H1 (cell line): ENCODE results near the gene ARHGAP18. TPM values are rescaled to one million over a fixed set of nuclear protein-coding genes. Genes with fewer than 3 reads are reported as not detected.

Experiments used
- CTCF ChIA-PET: fragments of 300-600 bp; sonication (Branson Sonifier 250); formaldehyde crosslinking; loops from one replicate; lab custom pipeline; 2021; ENCODE audit not compliant: partially characterized antibody; lab: Charles Lee
- POLR2A ChIA-PET: fragments of 300-600 bp; sonication (Branson Sonifier 250); formaldehyde crosslinking; loops from one replicate; lab custom pipeline; 2021; ENCODE audit warnings: inconsistent platforms; ENCODE audit not compliant: partially characterized antibody; lab: Charles Lee
- DNase-seq, 2 experiments: peaks; one replicate each; pipeline versions ENCODE4 v3.0.0 to v3.0.0-alpha.2; 2010 to 2022; ENCODE audit warnings: low spot score in 2 of 2, low read depth in 1 of 2, mixed read lengths in 1 of 2
- FAIRE-seq: peaks from 2 replicates; lab custom pipeline; 2011; peaks lifted over from hg19 to GRCh38; lab: Jason Lieb, UNC
- H2AFZ ChIP-seq: 2 replicates; pipeline ENCODE4 v1.8.1; 2012; ENCODE audit warnings: low read length, inconsistent platforms
- H2AK5ac ChIP-seq: 2 replicates; pipeline ENCODE4 v1.6.1; 2013; ENCODE audit warnings: low read depth, low read length
- H2BK120ac ChIP-seq: replicated peaks from 2 replicates; pipeline ENCODE3; 2013; ENCODE audit warnings: low read depth, low read length, inconsistent platforms
- H2BK12ac ChIP-seq: 2 replicates; pipeline ENCODE4 v1.6.1; 2013; ENCODE audit warnings: low read depth, low read length
- H2BK15ac ChIP-seq: 2 replicates; pipeline ENCODE4 v1.6.1; 2013; ENCODE audit warnings: low read length
- H2BK20ac ChIP-seq: 2 replicates; pipeline ENCODE4 v1.6.1; 2013; ENCODE audit warnings: low read length
- H2BK5ac ChIP-seq: 2 replicates; pipeline ENCODE4 v1.6.1; 2013; ENCODE audit warnings: low read depth, low read length
- H3K14ac ChIP-seq: 2 replicates; pipeline ENCODE4 v1.6.1; 2013; ENCODE audit warnings: inconsistent platforms; ENCODE audit not compliant: insufficient read length
- H3K18ac ChIP-seq: 2 replicates; pipeline ENCODE4 v1.6.1; 2013; ENCODE audit warnings: low read length; ENCODE audit errors: extremely low read depth
- H3K23ac ChIP-seq: 2 replicates; pipeline ENCODE4 v1.6.1; 2013; ENCODE audit warnings: inconsistent platforms; ENCODE audit not compliant: insufficient read length
- H3K23me2 ChIP-seq: 2 replicates; pipeline ENCODE4 v1.6.1; 2013; ENCODE audit warnings: low read depth, low read length
- H3K27ac ChIP-seq: 2 replicates; pipeline ENCODE4 v1.6.1; 2011; ENCODE audit warnings: low read depth, low read length, inconsistent platforms
- H3K27me3 ChIP-seq, 4 experiments: replicated peaks in 1 of 4; 1 replicate in 1 of 4; 2 replicates in 3 of 4; pipeline versions ENCODE4 v1.6.1 to v1.8.1; 2011 to 2013; ENCODE audit warnings: low read length in 3 of 4, mild to moderate bottlenecking in 3 of 4, inconsistent platforms in 2 of 4, mixed read lengths in 2 of 4, moderate library complexity in 1 of 4; ENCODE audit not compliant: control insufficient read depth in 3 of 4, insufficient read depth in 3 of 4; ENCODE audit errors: extremely low read depth in 1 of 4
- H3K36me3 ChIP-seq, 4 experiments: 2 replicates each; pipeline versions ENCODE4 v1.6.1 to v1.8.1; 2011 to 2013; ENCODE audit warnings: mild to moderate bottlenecking in 4 of 4, low read length in 3 of 4, moderate library complexity in 2 of 4, control low read depth in 1 of 4, inconsistent platforms in 1 of 4; ENCODE audit not compliant: insufficient read depth in 4 of 4, control insufficient read depth in 2 of 4
- H3K4ac ChIP-seq: replicated peaks from 2 replicates; pipeline ENCODE3; 2013; ENCODE audit warnings: low read length, low read depth, mixed read lengths, inconsistent platforms; ENCODE audit not compliant: insufficient read length
- H3K4me1 ChIP-seq, 4 experiments: replicated peaks in 1 of 4; 1 replicate in 1 of 4; 2 replicates in 3 of 4; pipeline versions ENCODE4 v1.6.1 to v1.8.1; 2011 to 2013; ENCODE audit warnings: low read length in 3 of 4, inconsistent platforms in 2 of 4, mixed read lengths in 1 of 4; ENCODE audit not compliant: insufficient read depth in 4 of 4, control insufficient read depth in 3 of 4
- H3K4me2 ChIP-seq, 2 experiments: 2 replicates each; pipeline versions ENCODE4 v1.6.1 to v1.8.1; 2011 to 2013; ENCODE audit warnings: low read depth in 2 of 2, low read length in 2 of 2, control low read depth in 1 of 2, inconsistent platforms in 1 of 2, mild to moderate bottlenecking in 1 of 2; ENCODE audit not compliant: insufficient read depth in 1 of 2
- H3K4me3 ChIP-seq, 4 experiments: fragments of 200-600, 300-600 bp in 1 of 4; sonication (generic), shearing (Covaris generic), sonication (Bioruptor Twin) in 1 of 4; 2 replicates each; pipeline versions ENCODE4 v1.5.1 to v1.8.1; 2011 to 2016; ENCODE audit warnings: low read length in 4 of 4, low read depth in 3 of 4, control low read depth in 2 of 4, inconsistent platforms in 2 of 4, mild to moderate bottlenecking in 2 of 4, mixed read lengths in 1 of 4, moderate library complexity in 1 of 4; ENCODE audit not compliant: insufficient read depth in 2 of 4; ENCODE audit errors: extremely low read depth in 1 of 4
- H3K56ac ChIP-seq: replicated peaks from 2 replicates; pipeline ENCODE3; 2013; ENCODE audit warnings: low read depth, mild to moderate bottlenecking, mixed read lengths, low read length, inconsistent platforms; ENCODE audit not compliant: insufficient read length
- H3K79me1 ChIP-seq: 2 replicates; pipeline ENCODE4 v1.6.1; 2013; ENCODE audit warnings: low read depth, low read length, control low read depth
- H3K79me2 ChIP-seq, 2 experiments: 2 replicates each; pipeline versions ENCODE4 v1.6.1 to v1.8.1; 2012 to 2013; ENCODE audit warnings: low read length in 2 of 2, mild to moderate bottlenecking in 2 of 2, inconsistent platforms in 1 of 2; ENCODE audit not compliant: insufficient read depth in 2 of 2, control insufficient read depth in 1 of 2
- H3K9ac ChIP-seq, 4 experiments: replicated peaks in 1 of 4; 1 replicate in 1 of 4; 2 replicates in 3 of 4; pipeline versions ENCODE4 v1.6.1 to v1.8.1; 2011 to 2013; ENCODE audit warnings: low read depth in 3 of 4, low read length in 3 of 4, control low read depth in 2 of 4, mild to moderate bottlenecking in 2 of 4, moderate library complexity in 2 of 4, inconsistent platforms in 1 of 4; ENCODE audit errors: extremely low read depth in 1 of 4
- H3K9me3 ChIP-seq, 2 experiments: 2 replicates each; pipeline versions ENCODE4 v1.6.1 to v1.8.1; 2012 to 2013; ENCODE audit warnings: mild to moderate bottlenecking in 2 of 2, moderate library complexity in 2 of 2, control low read depth in 1 of 2, inconsistent platforms in 1 of 2, low read depth in 1 of 2, low read length in 1 of 2, mixed read lengths in 1 of 2; ENCODE audit not compliant: insufficient read depth in 2 of 2
- H4K20me1 ChIP-seq, 2 experiments: replicated peaks in 1 of 2; 2 replicates each; pipeline versions ENCODE3 to v1.8.1; 2011 to 2013; ENCODE audit warnings: inconsistent platforms in 2 of 2, low read length in 2 of 2, mild to moderate bottlenecking in 1 of 2; ENCODE audit not compliant: insufficient read depth in 2 of 2, control insufficient read depth in 1 of 2
- H4K5ac ChIP-seq: 2 replicates; pipeline ENCODE4 v1.6.1; 2013; ENCODE audit warnings: low read length, low read depth, mixed read lengths, inconsistent platforms; ENCODE audit not compliant: insufficient read length
- H4K8ac ChIP-seq: 2 replicates; pipeline ENCODE4 v1.8.0; 2013; ENCODE audit warnings: mild to moderate bottlenecking, moderate library complexity, low read length, inconsistent platforms; ENCODE audit not compliant: insufficient read depth; ENCODE audit errors: extremely low read depth
- H4K91ac ChIP-seq: replicated peaks from 2 replicates; pipeline ENCODE3; 2013; ENCODE audit warnings: low read length, mixed read lengths, inconsistent platforms; ENCODE audit not compliant: insufficient read length
- CBX8 ChIP-seq: fragments of 300-800, 300-1000 bp; sonication (generic); IDR thresholded peaks from 2 replicates; pipeline ENCODE4 v1.7.1; 2016; ENCODE audit warnings: low read depth, low read length, borderline replicate concordance
- CEBPB ChIP-seq: IDR thresholded peaks from 2 replicates; pipeline ENCODE4 v1.6.1; 2012; ENCODE audit warnings: low read depth, low read length
- E2F6 ChIP-seq: IDR thresholded peaks from 2 replicates; pipeline ENCODE4 v1.6.1; 2012; ENCODE audit warnings: inconsistent platforms
- HDAC2 ChIP-seq, 2 experiments: fragments of 300-600 bp in 1 of 2; sonication (generic) in 1 of 2; IDR thresholded peaks; 2 replicates each; pipeline ENCODE4 v1.6.1; 2011 to 2012; ENCODE audit warnings: low read depth in 2 of 2, low read length in 2 of 2, mild to moderate bottlenecking in 2 of 2, moderate library complexity in 2 of 2, borderline replicate concordance in 1 of 2, inconsistent platforms in 1 of 2
- JUN ChIP-seq: IDR thresholded peaks from 2 replicates; pipeline ENCODE4 v1.6.1; 2011; ENCODE audit warnings: low read depth, mild to moderate bottlenecking, improper control_type of control experiment, low read length
- JUND ChIP-seq: IDR thresholded peaks from 2 replicates; pipeline ENCODE4 v1.6.1; 2011; ENCODE audit warnings: mild to moderate bottlenecking, improper control_type of control experiment, low read length
- MAX ChIP-seq: IDR thresholded peaks from 2 replicates; pipeline ENCODE4 v1.6.1; 2012; ENCODE audit warnings: inconsistent platforms
- RNF2 ChIP-seq: fragments of 200-900, 300-1000 bp; sonication (generic); IDR thresholded peaks from 2 replicates; pipeline ENCODE4 v1.7.1; 2016; ENCODE audit warnings: borderline replicate concordance, low read depth, mild to moderate bottlenecking, antibody characterized with exemption, low read length; ENCODE audit not compliant: poor library complexity, severe bottlenecking; ENCODE audit errors: missing control alignments
- SP4 ChIP-seq: IDR thresholded peaks from 2 replicates; pipeline ENCODE4 v1.6.1; 2012; ENCODE audit warnings: low read length, inconsistent platforms
- TCF12 ChIP-seq: IDR thresholded peaks from 2 replicates; pipeline ENCODE4 v1.6.1; 2011; ENCODE audit warnings: low read depth, mild to moderate bottlenecking, low read length
- TEAD4 ChIP-seq: IDR thresholded peaks from 2 replicates; pipeline ENCODE4 v1.6.1; 2012; ENCODE audit warnings: low read depth, low read length, inconsistent platforms, mixed read lengths
- YY1 ChIP-seq: IDR thresholded peaks from 2 replicates; pipeline ENCODE4 v1.6.1; 2011; ENCODE audit warnings: low read depth, mild to moderate bottlenecking, low read length
- WGBS, 2 experiments: shearing (Covaris generic) in 1 of 2; methylation state at CpG; one replicate each; pipeline versions ENCODE4 v1.1.6 to v1.1.7; 2013 to 2015; ENCODE audit warnings: low lambda C conversion rate in 2 of 2, mixed read lengths in 2 of 2, inconsistent platforms in 1 of 2, low coverage in 1 of 2, missing lambda C conversion rate in 1 of 2; ENCODE audit not compliant: insufficient replicate concordance in 2 of 2, insufficient coverage in 1 of 2, insufficient read length in 1 of 2; ENCODE audit errors: extremely low coverage in 1 of 2, missing lambda C conversion rate in 1 of 2; 5-methylcytosine and 5-hydroxymethylcytosine counted together
- polyA plus RNA-seq, 7 experiments: library from polyadenylated mRNA; depleted of rRNA in 3 of 7; stranded (reverse) in 5 of 7; unstranded in 2 of 7; fragments of >200 nt in 5 of 7; fragments of 200-250 nt in 2 of 7; gene quantifications; 1 replicate in 5 of 7; 2 replicates in 1 of 7; 4 replicates in 1 of 7; pipeline versions ENCODE4 v1.2.1 to v1.2.3, GENCODE V29; 2011 to 2013; ENCODE audit warnings: missing spikeins in 2 of 7, mixed read lengths in 2 of 7
- total RNA-seq: library from RNA; stranded (reverse); fragmentation: NEBNext Ultra II Directional; extraction: Animal tissue kit (Norgen Biotek cat#: 25700); gene quantifications from 2 replicates; pipeline ENCODE4 v1.2.1, GENCODE V29; 2021

The ARHGAP18 gene
- total and polyA plus RNA-seq, 2 of the 8 experiments (the other 6 are each of a cell fraction or from before 2014, with no cell fraction given) = 0.83 to 4.5 TPM

- no peak overlapping the region for H3K4me2 ChIP-seq
- no peaks in the 10 kb centered on the region for H3K36me3 ChIP-seq
- H3K27me3 ChIP-seq = no peaks in the 10 kb centered on the region
- no peaks in the 10 kb centered on the region for H3K79me2 ChIP-seq
- no peak overlapping the region for H2BK12ac ChIP-seq
- no peaks in the 10 kb centered on the region for H3K79me1 ChIP-seq
- H3K14ac ChIP-seq = no peak overlapping the region
- POLR2A ChIA-PET = interaction anchor here (0.7 kb wide), 1 partner anchor 17 kb away, joined by 4 read pairs; no protein-coding TSS in a partner anchor
- H3K4me3 ChIP-seq = no peak overlapping the region
- FAIRE-seq = no peak
- no peak overlapping the region for H4K8ac ChIP-seq
- H3K56ac ChIP-seq = no peak overlapping the region
- H3K23ac ChIP-seq = no peak overlapping the region
- H3K4me1 ChIP-seq = peaks cover 0 to 6% (median 0%) of the 10 kb centered on the region in 4 experiments; a peak in 3 of 7 replicates
- no peak overlapping the region for H4K91ac ChIP-seq
- H2BK15ac ChIP-seq = no peak overlapping the region
- no peak overlapping the region for H4K5ac ChIP-seq
- CTCF ChIA-PET = interaction anchor here (0.7 to 1.5 kb wide), 3 partner anchors 26 to 154 kb away, joined by 3 to 4 read pairs (median 3); no protein-coding TSS in a partner anchor
- 82% methylated on average over 6 of the region's 6 CpGs; no CpG with 5 or more reads in 1 of the 2 experiments for WGBS, 2 experiments
- H2BK20ac ChIP-seq = no peak overlapping the region
- no peak overlapping the region for H3K18ac ChIP-seq
- H4K20me1 ChIP-seq = no peaks in the 10 kb centered on the region
- H2AK5ac ChIP-seq = no peak overlapping the region
- no peak overlapping the region for H3K27ac ChIP-seq
- H3K9me3 ChIP-seq = no peaks in the 10 kb centered on the region
- H2BK120ac ChIP-seq = no peak overlapping the region
- H3K9ac ChIP-seq = no peak overlapping the region
- no peak overlapping the region for H2BK5ac ChIP-seq
- no peak for DNase-seq
- H3K4ac ChIP-seq = no peak overlapping the region
- no peaks in the 10 kb centered on the region for H3K23me2 ChIP-seq
- no peak overlapping the region for H2AFZ ChIP-seq
- no peak for TF ChIP-seq MAX
- no peak for TF ChIP-seq SP4
- no peak for TF ChIP-seq HDAC2 (IDR thresholded peaks at IDR 0.05; ENCODE audit: borderline replicate concordance in 1 of 2, low read depth in 2 of 2, low read length in 2 of 2)
- no peak for TF ChIP-seq JUND
- no peak for TF ChIP-seq JUN
- no peak for TF ChIP-seq RNF2
- no peak for TF ChIP-seq CBX8
- no peak for TF ChIP-seq YY1
- TF ChIP-seq TCF12 = no peak
- TF ChIP-seq CEBPB = no peak
- no peak for TF ChIP-seq TEAD4
- no peak for TF ChIP-seq E2F6
Observed at GRCh38 chr6:129645106-129645829, 64.7 kb downstream of the ARHGAP18 start.
